Measurements from ENCODE around the gene CPED1.

DNA sequence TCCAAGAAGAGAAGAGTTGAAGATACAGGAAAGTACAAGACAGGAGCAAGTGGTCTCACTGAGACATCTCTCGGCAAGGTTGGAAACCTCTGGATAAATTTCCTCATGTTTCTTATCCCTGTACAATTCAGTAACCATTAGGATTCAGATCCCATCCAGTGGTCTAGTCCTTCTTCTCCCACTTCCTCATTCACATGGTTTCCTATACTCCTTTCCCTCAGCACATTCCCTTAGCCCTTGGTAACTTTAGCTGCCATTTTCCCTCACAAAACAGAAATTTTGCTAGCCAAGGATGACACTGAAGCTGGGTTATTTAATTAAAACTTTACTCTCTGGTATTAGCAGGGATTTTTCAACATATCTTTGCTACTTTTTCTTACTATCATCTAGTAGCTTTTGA, 82.6 kb downstream of the CPED1 start:
- TF ChIP-seq, protein P1, sequence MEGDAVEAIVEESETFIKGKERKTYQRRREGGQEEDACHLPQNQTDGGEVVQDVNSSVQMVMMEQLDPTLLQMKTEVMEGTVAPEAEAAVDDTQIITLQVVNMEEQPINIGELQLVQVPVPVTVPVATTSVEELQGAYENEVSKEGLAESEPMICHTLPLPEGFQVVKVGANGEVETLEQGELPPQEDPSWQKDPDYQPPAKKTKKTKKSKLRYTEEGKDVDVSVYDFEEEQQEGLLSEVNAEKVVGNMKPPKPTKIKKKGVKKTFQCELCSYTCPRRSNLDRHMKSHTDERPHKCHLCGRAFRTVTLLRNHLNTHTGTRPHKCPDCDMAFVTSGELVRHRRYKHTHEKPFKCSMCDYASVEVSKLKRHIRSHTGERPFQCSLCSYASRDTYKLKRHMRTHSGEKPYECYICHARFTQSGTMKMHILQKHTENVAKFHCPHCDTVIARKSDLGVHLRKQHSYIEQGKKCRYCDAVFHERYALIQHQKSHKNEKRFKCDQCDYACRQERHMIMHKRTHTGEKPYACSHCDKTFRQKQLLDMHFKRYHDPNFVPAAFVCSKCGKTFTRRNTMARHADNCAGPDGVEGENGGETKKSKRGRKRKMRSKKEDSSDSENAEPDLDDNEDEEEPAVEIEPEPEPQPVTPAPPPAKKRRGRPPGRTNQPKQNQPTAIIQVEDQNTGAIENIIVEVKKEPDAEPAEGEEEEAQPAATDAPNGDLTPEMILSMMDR (IDR thresholded peaks at IDR 0.05; ENCODE audit: poor library complexity, severe bottlenecking), result no peak
- TF ChIP-seq SMC3 (conservative IDR thresholded peaks at IDR 0.05; ENCODE audit: poor library complexity) (no peak), TAF1 (IDR thresholded peaks at IDR 0.05; ENCODE audit: low read depth) (no peak), RAD21 (conservative IDR thresholded peaks at IDR 0.05) (no peak), EZH2 (IDR thresholded peaks at IDR 0.05; ENCODE audit: borderline replicate concordance, insufficient read depth, low read length, poor library complexity, severe bottlenecking) (no peak)
